K562 (cell line): ENCODE data around the gene RING1. TPM values are rescaled to one million over a fixed set of nuclear protein-coding genes. Genes with fewer than 3 reads are reported as not detected.
A peak's percentile ranks its signal among the peaks of the same experiment; 100 is the strongest.

ENCODE experiments used
- ATAC-seq: fragments of 200-7000 bp; cut with Tn5 transposase; 3 replicates; pipeline ENCODE4 v1.9.1; 2020; ENCODE audit warnings: moderate library complexity
- BruUV-seq: library from RNA; stranded (reverse); fragments of 400-500 nt; replicated peaks from 2 replicates; lab custom pipeline; 2021; lab: Mats Ljungman, UMichigan
- CTCF ChIA-PET: fragments of 300-600 bp; formaldehyde crosslinking; extraction: SDS; loops from one replicate; lab custom pipeline; 2021; ENCODE audit warnings: low intra/inter-chr PET ratio; lab: Yijun Ruan, JAX
- POLR2A ChIA-PET: fragments of 300-600, 350-650 bp; sonication (Branson Sonifier 250); formaldehyde crosslinking; extraction: SDS; loops from one replicate; lab custom pipeline; 2021; ENCODE audit warnings: antibody characterized with exemption, inconsistent platforms; lab: Yijun Ruan, JAX
- DNase-seq, 4 experiments: peaks; one replicate each; pipeline versions ENCODE4 v3.0.0 to v3.0.0-alpha.2; 2011 to 2018; ENCODE audit warnings: low spot score in 3 of 4, mixed read lengths in 3 of 4; ENCODE audit errors: extremely low read depth in 1 of 4
- FAIRE-seq: peaks from 2 replicates; lab custom pipeline; 2011; peaks lifted over from hg19 to GRCh38; lab: Jason Lieb, UNC
- H2AFZ ChIP-seq: 2 replicates; pipeline ENCODE4 v1.6.0; 2011; ENCODE audit warnings: low read depth, low read length, control low read depth, inconsistent platforms
- H3K27ac ChIP-seq: fragments of 200-600 bp; 3 replicates; pipeline ENCODE4 v1.8.0; 2011; ENCODE audit warnings: low read depth, mild to moderate bottlenecking, control low read depth, inconsistent platforms, low read length, moderate library complexity, mixed read lengths; ENCODE audit errors: extremely low read depth
- H3K27me3 ChIP-seq, 2 experiments: fragments of 300-600 bp in 1 of 2; 2 replicates in 1 of 2; 3 replicates in 1 of 2; pipeline versions ENCODE4 v1.6.0 to v1.8.0; 2011; ENCODE audit warnings: inconsistent platforms in 2 of 2, low read length in 2 of 2, mild to moderate bottlenecking in 1 of 2, mixed read lengths in 1 of 2, moderate library complexity in 1 of 2; ENCODE audit not compliant: control insufficient read depth in 2 of 2, insufficient read depth in 2 of 2
- H3K36me3 ChIP-seq: fragments of 300-600 bp; 3 replicates; pipeline ENCODE4 v1.8.0; 2011; ENCODE audit warnings: mild to moderate bottlenecking, low read length, inconsistent platforms; ENCODE audit not compliant: control insufficient read depth, insufficient read depth
- H3K4me1 ChIP-seq, 2 experiments: fragments of 200-600 bp in 1 of 2; replicated peaks in 1 of 2; 2 replicates in 1 of 2; 3 replicates in 1 of 2; pipeline versions ENCODE4 v1.5.1 to v1.8.0; 2011; ENCODE audit warnings: inconsistent platforms in 2 of 2, low read length in 2 of 2, mild to moderate bottlenecking in 1 of 2, mixed read lengths in 1 of 2, moderate library complexity in 1 of 2; ENCODE audit not compliant: control insufficient read depth in 2 of 2, insufficient read depth in 2 of 2
- H3K4me2 ChIP-seq: 2 replicates; pipeline ENCODE4 v1.6.1; 2011; ENCODE audit warnings: low read length, control low read depth, inconsistent platforms, mixed read lengths; ENCODE audit not compliant: insufficient read depth
- H3K4me3 ChIP-seq: fragments of 200-600 bp; sonication (generic), shearing (Covaris generic); 2 replicates; pipeline ENCODE4 v1.5.1; 2016; ENCODE audit warnings: control low read depth, inconsistent platforms
- H3K79me2 ChIP-seq: fragments of 200-600 bp; 3 replicates; pipeline ENCODE4 v1.8.0; 2011; ENCODE audit warnings: low read length, inconsistent platforms; ENCODE audit not compliant: control insufficient read depth, insufficient read depth
- H3K9ac ChIP-seq, 2 experiments: 2 replicates each; pipeline versions ENCODE4 v1.6.0 to v1.6.1; 2011; ENCODE audit warnings: low read depth in 2 of 2, low read length in 2 of 2, control low read depth in 1 of 2, inconsistent platforms in 1 of 2, mild to moderate bottlenecking in 1 of 2, mixed read lengths in 1 of 2; ENCODE audit not compliant: insufficient read depth in 1 of 2
- H3K9me1 ChIP-seq: one replicate; pipeline ENCODE4 v1.6.0; 2011; ENCODE audit warnings: inconsistent platforms, mild to moderate bottlenecking, low read length, moderate library complexity; ENCODE audit not compliant: control insufficient read depth, insufficient read depth
- H3K9me3 ChIP-seq: replicated peaks from 2 replicates; pipeline ENCODE4 v1.5.1; 2011; ENCODE audit warnings: low read depth, low read length, inconsistent platforms; ENCODE audit not compliant: control insufficient read depth, insufficient read depth
- H4K20me1 ChIP-seq: replicated peaks from 2 replicates; pipeline ENCODE4 v1.6.1; 2011; ENCODE audit warnings: low read length, inconsistent platforms, mixed read lengths; ENCODE audit not compliant: control insufficient read depth, insufficient read depth
- BHLHE40 ChIP-seq: IDR thresholded peaks from 2 replicates; pipeline ENCODE4 v1.6.1; 2011; ENCODE audit warnings: low read length, improper control_type of control experiment
- NFYB ChIP-seq: IDR thresholded peaks from 2 replicates; pipeline ENCODE4 v1.6.1; 2011; ENCODE audit warnings: mild to moderate bottlenecking, moderate library complexity; ENCODE audit not compliant: insufficient read length; ENCODE audit errors: extremely low read depth
- TCFL5 ChIP-seq: fragments of 250-450 bp; sonication (Bioruptor Pico); conservative IDR thresholded peaks from 2 replicates; pipeline ENCODE4 v1.6.1; 2021; ENCODE audit warnings: mild to moderate bottlenecking, moderate library complexity, matching md5 sums
- ZNF830 ChIP-seq: fragments of 250-450 bp; sonication (Bioruptor Pico); IDR thresholded peaks from 2 replicates; pipeline ENCODE4 v1.5.0; 2021; ENCODE audit warnings: mild to moderate bottlenecking
- WGBS: fragments of 100-300 bp; shearing (Covaris generic); methylation state at CpG from one replicate; pipeline ENCODE4 v1.1.6; 2016; ENCODE audit warnings: low coverage, mixed read lengths; ENCODE audit not compliant: insufficient coverage; ENCODE audit errors: missing lambda C conversion rate; 5-methylcytosine and 5-hydroxymethylcytosine counted together
- in situ Hi-C: fragments of 300-500 bp; cut with MboI; formaldehyde crosslinking; loops from 4 replicates; pipeline ENCODE4 v1.15.0; 2018; ENCODE audit warnings: inconsistent platforms, mixed read lengths
- intact Hi-C: fragments of 100-400 bp; cut with micrococcal nuclease; formaldehyde crosslinking; loops from 2 replicates; pipeline ENCODE4 v1.14.2; 2022
- polyA plus RNA-seq, 8 experiments: library from polyadenylated mRNA; depleted of rRNA in 4 of 8; stranded (reverse) in 5 of 8; unstranded in 3 of 8; fragments of >200 nt; fragmentation: Nextera tagmentation in 2 of 8; fragmentation: Illumina TruSeq in 1 of 8; extraction: Ambion mirVana in 2 of 8; extraction: Trizol in 1 of 8; gene quantifications; 2 replicates each; pipeline versions ENCODE4 v1.2.1 to v1.2.3, GENCODE V29; 2011 to 2014; ENCODE audit warnings: inconsistent platforms in 1 of 8, missing spikeins in 1 of 8
- total RNA-seq, 7 experiments: library from RNA; depleted of rRNA in 6 of 7; stranded (reverse); fragments of >200 nt in 6 of 7; fragmentation: Illumina TruSeq in 2 of 7; extraction: Trizol in 2 of 7; gene quantifications; 2 replicates each; pipeline versions ENCODE4 v1.2.1 to v1.2.3, GENCODE V29; 2011 to 2021; ENCODE audit warnings: low replicate concordance in 1 of 7
- TF ChIP-seq, protein P1 (sequence below), 3 experiments: fragments of 200-800 bp in 1 of 3; fragments of 250-450 bp in 1 of 3; fragments of 450-650 bp in 1 of 3; sonication (Bioruptor Pico) in 1 of 3; sonication (Bioruptor generic) in 1 of 3; formaldehyde crosslinking in 1 of 3; IDR thresholded peaks; 2 replicates each; pipeline versions ENCODE4 v1.6.1 to v1.8.0; 2016 to 2022; ENCODE audit warnings: mild to moderate bottlenecking in 2 of 3, missing genetic modification characterization in 2 of 3, missing compliant biosample characterization in 1 of 3, moderate library complexity in 1 of 3
- TF ChIP-seq, protein P2 (sequence below): fragments of 200-600 bp; sonication (generic); IDR thresholded peaks from one replicate; pipeline ENCODE4 v1.6.1; 2012; ENCODE audit warnings: mild to moderate bottlenecking, low read depth, low read length, inconsistent platforms

RING1 gene
- total and polyA plus RNA-seq, 9 of the 15 experiments (the other 6 are each of a cell fraction or from before 2014, with no cell fraction given), result 4.2 to 59.1 (median 36.9) TPM

DNA sequence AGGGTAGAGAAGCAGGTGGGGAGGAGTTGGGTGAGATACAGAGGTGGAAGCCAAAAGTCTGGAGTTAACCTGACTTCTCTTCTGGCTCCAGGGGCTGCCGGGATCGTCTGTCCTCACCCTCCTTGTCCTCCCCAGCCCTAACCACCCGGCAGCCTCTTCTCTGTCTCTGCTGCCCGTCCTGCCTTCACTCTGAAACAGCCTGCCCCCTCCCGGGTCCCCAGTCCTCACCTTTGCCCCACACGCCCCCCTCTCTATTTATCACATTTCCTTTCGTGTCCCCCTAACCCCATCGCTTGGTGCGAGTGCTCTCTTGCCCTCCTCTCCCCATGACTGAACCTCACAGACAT lies 5.7 kb downstream of the RING1 start:
- H3K79me2 ChIP-seq, result peaks cover 3% of the 10 kb centered on the region; the same call in 2 of the 3 replicates

More for the DNA sequence above, 5.7 kb downstream of the RING1 start:
- Histone ChIP-seq H3K9me1 (no peaks in the 10 kb centered on the region), H3K36me3 (peaks cover 28% of the 10 kb centered on the region; the same call in 2 of the 3 replicates), H3K9me3 (no peaks in the 10 kb centered on the region), H3K4me2 (no peak overlapping the region), H3K4me1 (peaks cover 1 to 34% of the 10 kb centered on the region in 2 experiments; a peak in 2 of 5 replicates), H3K4me3 (no peak overlapping the region), H3K27me3 (peaks cover 5 to 11% of the 10 kb centered on the region in 2 experiments; a peak in 3 of 5 replicates), H3K9ac (peak overlapping the region in 1 of 2 experiments; percentile 69; a peak in 1 of 4 replicates), H2AFZ (no peak overlapping the region), H3K27ac (no peak overlapping the region), H4K20me1 (no peaks in the 10 kb centered on the region)
- CTCF ChIA-PET, result no interaction called here
- intact Hi-C loops, result no loop called here
- POLR2A ChIA-PET, result interaction anchor here (1.2 kb wide), 1 partner anchor 34 kb away, joined by 3 read pairs; no protein-coding TSS in a partner anchor
- no peak for FAIRE-seq
- in situ Hi-C loops, result no loop called here
- 9% methylated on average over 9 of the region's 9 CpGs for WGBS
- peak in 1 of 4 experiments; percentile 23 for DNase-seq
- ATAC-seq, result peak; percentile 8
- TF ChIP-seq, protein P1, sequence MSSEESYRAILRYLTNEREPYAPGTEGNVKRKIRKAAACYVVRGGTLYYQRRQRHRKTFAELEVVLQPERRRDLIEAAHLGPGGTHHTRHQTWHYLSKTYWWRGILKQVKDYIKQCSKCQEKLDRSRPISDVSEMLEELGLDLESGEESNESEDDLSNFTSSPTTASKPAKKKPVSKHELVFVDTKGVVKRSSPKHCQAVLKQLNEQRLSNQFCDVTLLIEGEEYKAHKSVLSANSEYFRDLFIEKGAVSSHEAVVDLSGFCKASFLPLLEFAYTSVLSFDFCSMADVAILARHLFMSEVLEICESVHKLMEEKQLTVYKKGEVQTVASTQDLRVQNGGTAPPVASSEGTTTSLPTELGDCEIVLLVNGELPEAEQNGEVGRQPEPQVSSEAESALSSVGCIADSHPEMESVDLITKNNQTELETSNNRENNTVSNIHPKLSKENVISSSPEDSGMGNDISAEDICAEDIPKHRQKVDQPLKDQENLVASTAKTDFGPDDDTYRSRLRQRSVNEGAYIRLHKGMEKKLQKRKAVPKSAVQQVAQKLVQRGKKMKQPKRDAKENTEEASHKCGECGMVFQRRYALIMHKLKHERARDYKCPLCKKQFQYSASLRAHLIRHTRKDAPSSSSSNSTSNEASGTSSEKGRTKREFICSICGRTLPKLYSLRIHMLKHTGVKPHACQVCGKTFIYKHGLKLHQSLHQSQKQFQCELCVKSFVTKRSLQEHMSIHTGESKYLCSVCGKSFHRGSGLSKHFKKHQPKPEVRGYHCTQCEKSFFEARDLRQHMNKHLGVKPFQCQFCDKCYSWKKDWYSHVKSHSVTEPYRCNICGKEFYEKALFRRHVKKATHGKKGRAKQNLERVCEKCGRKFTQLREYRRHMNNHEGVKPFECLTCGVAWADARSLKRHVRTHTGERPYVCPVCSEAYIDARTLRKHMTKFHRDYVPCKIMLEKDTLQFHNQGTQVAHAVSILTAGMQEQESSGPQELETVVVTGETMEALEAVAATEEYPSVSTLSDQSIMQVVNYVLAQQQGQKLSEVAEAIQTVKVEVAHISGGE (CRISPR knock-in tag; IDR thresholded peaks at IDR 0.05), result no peak
- TF ChIP-seq ZNF830 (CRISPR knock-in tag) (no peak), NFYB (no peak), BHLHE40 (no peak), TCFL5 (no peak)
- TF ChIP-seq, protein P2, sequence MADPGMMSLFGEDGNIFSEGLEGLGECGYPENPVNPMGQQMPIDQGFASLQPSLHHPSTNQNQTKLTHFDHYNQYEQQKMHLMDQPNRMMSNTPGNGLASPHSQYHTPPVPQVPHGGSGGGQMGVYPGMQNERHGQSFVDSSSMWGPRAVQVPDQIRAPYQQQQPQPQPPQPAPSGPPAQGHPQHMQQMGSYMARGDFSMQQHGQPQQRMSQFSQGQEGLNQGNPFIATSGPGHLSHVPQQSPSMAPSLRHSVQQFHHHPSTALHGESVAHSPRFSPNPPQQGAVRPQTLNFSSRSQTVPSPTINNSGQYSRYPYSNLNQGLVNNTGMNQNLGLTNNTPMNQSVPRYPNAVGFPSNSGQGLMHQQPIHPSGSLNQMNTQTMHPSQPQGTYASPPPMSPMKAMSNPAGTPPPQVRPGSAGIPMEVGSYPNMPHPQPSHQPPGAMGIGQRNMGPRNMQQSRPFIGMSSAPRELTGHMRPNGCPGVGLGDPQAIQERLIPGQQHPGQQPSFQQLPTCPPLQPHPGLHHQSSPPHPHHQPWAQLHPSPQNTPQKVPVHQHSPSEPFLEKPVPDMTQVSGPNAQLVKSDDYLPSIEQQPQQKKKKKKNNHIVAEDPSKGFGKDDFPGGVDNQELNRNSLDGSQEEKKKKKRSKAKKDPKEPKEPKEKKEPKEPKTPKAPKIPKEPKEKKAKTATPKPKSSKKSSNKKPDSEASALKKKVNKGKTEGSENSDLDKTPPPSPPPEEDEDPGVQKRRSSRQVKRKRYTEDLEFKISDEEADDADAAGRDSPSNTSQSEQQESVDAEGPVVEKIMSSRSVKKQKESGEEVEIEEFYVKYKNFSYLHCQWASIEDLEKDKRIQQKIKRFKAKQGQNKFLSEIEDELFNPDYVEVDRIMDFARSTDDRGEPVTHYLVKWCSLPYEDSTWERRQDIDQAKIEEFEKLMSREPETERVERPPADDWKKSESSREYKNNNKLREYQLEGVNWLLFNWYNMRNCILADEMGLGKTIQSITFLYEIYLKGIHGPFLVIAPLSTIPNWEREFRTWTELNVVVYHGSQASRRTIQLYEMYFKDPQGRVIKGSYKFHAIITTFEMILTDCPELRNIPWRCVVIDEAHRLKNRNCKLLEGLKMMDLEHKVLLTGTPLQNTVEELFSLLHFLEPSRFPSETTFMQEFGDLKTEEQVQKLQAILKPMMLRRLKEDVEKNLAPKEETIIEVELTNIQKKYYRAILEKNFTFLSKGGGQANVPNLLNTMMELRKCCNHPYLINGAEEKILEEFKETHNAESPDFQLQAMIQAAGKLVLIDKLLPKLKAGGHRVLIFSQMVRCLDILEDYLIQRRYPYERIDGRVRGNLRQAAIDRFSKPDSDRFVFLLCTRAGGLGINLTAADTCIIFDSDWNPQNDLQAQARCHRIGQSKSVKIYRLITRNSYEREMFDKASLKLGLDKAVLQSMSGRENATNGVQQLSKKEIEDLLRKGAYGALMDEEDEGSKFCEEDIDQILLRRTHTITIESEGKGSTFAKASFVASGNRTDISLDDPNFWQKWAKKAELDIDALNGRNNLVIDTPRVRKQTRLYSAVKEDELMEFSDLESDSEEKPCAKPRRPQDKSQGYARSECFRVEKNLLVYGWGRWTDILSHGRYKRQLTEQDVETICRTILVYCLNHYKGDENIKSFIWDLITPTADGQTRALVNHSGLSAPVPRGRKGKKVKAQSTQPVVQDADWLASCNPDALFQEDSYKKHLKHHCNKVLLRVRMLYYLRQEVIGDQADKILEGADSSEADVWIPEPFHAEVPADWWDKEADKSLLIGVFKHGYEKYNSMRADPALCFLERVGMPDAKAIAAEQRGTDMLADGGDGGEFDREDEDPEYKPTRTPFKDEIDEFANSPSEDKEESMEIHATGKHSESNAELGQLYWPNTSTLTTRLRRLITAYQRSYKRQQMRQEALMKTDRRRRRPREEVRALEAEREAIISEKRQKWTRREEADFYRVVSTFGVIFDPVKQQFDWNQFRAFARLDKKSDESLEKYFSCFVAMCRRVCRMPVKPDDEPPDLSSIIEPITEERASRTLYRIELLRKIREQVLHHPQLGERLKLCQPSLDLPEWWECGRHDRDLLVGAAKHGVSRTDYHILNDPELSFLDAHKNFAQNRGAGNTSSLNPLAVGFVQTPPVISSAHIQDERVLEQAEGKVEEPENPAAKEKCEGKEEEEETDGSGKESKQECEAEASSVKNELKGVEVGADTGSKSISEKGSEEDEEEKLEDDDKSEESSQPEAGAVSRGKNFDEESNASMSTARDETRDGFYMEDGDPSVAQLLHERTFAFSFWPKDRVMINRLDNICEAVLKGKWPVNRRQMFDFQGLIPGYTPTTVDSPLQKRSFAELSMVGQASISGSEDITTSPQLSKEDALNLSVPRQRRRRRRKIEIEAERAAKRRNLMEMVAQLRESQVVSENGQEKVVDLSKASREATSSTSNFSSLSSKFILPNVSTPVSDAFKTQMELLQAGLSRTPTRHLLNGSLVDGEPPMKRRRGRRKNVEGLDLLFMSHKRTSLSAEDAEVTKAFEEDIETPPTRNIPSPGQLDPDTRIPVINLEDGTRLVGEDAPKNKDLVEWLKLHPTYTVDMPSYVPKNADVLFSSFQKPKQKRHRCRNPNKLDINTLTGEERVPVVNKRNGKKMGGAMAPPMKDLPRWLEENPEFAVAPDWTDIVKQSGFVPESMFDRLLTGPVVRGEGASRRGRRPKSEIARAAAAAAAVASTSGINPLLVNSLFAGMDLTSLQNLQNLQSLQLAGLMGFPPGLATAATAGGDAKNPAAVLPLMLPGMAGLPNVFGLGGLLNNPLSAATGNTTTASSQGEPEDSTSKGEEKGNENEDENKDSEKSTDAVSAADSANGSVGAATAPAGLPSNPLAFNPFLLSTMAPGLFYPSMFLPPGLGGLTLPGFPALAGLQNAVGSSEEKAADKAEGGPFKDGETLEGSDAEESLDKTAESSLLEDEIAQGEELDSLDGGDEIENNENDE, result no peak
- no TSS peak for BruUV-seq
